ENCODE results near the gene TLCD1.

TLCD1 gene

GRCh38 chr17:28710861-28711722, 14.9 kb downstream of the TLCD1 start:
- peak; percentile 97 to 98 for DNase-seq

DNA sequence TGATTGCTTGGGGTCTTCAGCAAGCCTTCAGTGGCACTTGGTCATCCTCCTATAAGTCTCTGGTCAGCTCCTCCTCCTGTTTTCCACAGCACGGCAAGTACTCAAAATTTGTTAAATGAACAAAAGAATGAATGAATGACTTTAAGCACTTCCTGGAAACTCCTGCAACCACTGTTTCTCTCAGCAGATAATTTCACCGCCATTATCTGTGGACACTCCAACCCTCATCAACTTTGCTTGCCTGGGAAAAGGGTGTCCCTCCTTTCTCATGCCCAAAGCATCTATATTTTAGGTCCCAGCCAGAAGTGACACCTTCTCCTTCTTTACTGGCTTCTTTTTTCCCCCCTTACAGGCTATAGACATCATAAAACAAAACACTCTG, 18.7 kb downstream of the TLCD1 start:
- DNase-seq = no peak

GRCh38 chr17:28706471-28707338, 19.3 kb downstream of the TLCD1 start:
- DNase-seq = no peak

GRCh38 chr17:28705728-28706334, 20.2 kb downstream of the TLCD1 start:
- no peak for DNase-seq

DNA sequence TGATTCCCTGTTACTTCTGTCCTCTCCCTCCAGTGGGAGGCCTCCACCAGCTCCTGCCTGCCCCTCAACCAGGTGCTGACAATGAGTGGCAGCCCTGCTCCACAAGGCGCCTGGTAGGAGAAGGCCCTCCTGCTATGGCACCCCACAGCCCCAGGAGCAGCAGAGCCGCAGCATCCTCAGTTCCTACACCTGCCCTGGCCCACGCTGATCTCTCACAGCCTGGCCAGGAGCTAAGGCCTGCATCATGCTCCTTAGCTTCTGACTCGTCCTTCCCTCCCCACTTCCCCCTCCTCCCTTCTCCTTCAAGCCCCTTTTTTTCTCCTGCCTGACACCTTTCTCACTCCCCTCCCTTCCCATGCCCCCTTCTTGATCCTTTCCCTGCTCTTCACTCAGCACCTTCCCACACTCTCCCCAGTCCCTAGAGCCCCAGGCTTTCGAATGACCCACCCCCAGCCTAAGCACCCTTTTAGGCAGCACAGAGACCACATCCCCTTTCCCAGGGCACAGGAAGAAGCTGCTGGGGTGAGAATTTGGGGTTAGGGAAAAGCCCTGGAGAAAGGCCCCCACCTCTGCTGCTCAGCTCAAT, 20.9 kb downstream of the TLCD1 start:
- DNase-seq = no peak

GRCh38 chr17:28704219-28704858, 21.7 kb downstream of the TLCD1 start:
- DNase-seq = no peak

DNA sequence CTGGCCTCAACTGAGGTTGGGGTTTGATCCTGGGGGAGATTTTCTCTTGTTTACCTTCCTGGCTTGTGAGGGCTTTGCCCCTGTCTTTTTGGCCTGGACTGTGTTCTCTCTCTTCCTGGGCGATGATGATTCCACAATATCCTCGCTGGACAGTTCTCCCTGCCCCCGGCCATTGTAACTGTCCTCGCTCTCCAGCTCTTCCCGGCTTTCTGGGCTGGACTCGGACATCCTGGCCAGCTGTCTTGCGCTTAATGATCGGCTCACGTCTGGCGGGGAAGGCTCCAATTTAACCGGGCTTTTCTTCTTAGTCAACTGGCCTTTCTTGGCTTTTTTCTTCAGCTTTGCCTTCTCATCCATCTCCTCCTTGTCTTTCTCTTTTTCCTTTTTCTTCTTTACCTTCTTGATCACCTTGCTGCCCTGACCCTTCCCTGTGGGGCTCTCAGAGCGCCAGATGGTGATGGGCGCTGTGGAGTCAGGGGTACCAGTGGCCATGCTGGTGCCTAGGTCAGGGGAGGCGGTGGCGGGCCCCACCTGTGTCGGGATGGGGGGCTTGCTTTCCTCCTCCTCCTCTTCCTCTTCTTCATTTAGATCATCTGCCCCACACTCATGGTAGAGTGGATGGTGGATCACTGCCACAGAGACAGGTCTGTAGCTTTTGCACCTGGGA, 22.3 kb downstream of the TLCD1 start:
- DNase-seq = no peak

DNA sequence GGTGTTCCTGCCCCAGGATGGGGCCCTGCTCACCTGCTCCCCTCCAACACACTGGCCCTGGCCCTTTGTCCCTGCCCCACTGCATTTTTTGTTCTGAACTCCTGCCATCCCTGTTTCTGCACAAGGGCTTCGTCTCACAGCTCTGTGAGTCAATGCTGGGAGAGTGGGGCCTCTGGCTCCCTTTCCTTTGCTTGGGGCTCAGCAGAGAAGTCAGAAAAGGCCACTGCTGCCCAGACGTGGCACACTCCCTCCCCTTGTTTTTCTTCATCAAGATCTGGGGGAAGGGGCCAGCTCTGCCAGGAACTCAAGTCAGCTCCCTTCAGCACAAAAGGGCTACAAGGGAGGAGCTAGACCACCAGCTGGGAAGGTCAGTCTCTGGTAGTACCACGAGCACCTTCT, 23.3 kb downstream of the TLCD1 start:
- no peak for DNase-seq

DNA sequence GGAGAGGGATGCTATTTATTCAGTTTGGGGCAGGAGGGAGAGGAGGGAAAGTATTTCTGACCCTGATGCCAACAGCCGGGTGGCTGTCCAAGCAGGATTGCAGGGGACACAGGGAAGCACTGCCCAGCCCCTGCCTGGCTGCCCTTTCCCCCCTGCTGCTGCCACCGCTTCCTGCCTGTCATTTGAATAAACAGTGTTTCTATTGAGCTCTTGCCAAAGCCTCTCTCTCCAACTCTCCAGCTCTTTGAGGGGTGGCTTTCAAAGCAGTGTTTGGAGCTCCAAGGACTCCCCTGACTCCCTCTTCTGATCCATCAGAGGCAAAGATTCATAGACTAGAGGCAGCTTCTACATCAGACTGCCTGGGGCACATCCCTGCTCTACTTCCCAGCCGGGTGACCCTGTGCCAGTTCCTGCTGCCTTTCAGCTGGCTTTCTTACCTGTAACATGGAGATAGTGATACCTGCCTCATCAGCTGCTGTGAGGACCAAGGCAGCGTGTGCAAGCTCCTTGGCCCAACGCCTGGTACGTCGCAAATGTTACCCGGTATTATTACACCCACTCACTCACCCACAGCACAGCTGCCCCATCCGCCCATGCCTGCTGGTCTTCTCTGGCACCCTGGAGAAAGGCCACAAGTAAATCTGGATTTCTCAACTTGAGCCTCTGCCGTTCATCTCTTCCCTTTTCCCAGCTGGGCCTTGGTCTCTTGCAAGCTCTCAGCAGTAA, 23.8 kb downstream of the TLCD1 start:
- DNase-seq = no peak

- no peak for DNase-seq
Observed at GRCh38 chr17:28700830-28701492, 25.1 kb downstream of the TLCD1 start.

DNA sequence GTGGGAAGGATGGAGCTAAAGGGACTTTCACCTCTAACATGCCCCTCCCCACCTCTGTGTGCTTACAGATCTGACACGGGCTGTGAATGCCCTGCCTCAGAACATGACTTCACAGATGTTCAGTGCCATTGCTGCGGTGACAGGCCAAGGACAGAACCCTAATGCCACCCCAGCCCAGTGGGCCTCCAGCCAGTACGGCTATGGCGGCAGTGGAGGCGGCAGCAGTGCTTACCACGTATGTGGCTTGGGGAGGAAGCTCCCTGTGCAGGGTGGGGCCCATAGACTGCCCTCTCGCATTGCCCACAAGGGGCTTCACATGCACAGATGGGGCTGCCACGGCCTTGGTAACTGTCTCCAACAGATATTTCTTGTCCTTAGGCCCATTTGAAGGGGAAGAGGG, 25.8 kb downstream of the TLCD1 start:
- DNase-seq = no peak

DNA sequence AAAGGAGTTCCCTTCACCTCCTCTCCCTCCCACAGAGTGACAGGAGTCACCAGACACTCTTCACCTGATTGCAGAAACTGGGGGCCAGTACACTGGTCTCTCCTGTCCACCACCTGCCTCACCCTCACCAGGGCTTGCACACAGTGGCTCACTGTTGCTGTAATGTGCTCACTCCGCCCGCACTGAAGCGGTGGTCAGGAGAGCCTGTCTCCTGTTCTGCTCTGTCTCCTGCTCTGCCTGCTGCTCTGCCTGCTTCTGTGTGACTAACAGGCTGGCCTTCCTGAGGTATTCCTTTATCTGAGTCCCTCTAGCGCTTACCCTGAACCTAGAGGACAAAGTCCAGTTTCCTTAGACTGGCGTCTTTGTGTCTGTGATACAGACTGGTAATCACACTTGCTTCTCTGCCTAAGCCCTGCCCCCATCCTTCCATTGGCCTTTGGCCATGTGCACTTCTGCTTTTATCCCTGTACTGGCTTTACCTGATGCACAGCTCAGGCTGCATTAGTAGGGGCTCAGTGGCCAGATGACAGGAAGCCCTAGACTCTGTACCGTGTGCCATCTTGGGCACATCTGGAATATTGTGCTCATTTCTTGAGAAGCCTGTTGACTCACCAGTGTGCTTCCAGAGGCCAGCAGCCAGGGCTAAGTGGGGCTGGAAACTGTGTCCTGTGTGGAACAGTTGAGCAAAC, 27.6 kb downstream of the TLCD1 start:
- DNase-seq = no peak

DNA sequence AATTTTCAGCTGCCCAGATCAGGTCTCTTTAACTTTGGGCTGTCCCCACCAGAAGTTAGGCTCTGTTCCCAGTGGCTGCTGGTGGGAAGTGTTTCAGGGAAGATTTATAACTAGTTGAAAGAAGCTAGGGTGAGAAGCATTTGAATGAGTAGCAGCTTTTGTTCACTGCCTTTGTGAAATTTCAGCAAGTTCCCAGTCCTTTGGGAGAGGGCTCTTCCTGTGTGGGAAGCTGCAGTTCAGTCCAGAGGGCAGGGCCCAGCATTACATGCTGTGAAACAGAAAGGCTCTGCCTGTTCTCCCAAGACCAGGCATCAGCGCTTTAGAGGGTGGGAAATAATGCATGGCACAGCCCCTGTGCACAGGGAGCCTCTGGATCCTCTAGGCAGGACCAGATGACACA, 32.2 kb downstream of the TLCD1 start:
- DNase-seq = no peak

DNA sequence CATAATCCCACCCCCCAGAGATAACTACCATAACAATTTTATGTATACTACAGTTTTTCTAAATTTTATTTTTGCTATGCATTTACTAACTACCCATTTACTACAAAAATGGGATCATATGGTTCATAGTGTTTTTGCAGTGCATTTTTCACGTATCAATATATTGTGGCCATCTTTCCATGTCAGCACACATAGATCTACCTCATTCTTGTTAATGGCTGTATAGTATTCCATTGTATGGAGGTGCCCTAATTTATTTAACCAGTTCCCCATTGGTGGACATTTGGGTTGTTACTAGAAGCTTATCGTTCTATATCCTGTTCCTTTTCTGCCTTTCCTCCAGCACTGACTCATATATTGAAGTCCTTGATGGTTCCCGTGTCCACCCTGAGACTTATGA, 37.0 kb downstream of the TLCD1 start:
- no peak for DNase-seq

DNA sequence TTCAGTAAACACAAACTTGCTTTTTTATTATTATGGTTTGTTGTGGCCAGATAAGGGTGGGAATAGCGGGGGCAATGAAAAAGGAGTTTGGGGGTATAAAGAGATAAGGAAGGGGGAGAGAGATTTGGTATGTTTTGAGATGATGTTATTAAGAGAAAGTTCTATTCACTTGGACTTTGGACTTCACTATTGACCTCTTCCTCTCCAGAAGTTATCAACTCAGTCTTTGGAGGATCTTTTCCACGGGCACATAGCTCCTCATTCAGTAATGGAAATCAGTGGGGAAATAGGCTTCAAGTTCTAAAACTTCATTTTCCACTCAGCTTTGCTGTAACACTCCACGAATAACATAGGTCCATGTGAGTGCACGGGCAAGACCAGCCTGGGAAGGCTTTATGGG, 37.6 kb downstream of the TLCD1 start:
- DNase-seq = no peak

DNA sequence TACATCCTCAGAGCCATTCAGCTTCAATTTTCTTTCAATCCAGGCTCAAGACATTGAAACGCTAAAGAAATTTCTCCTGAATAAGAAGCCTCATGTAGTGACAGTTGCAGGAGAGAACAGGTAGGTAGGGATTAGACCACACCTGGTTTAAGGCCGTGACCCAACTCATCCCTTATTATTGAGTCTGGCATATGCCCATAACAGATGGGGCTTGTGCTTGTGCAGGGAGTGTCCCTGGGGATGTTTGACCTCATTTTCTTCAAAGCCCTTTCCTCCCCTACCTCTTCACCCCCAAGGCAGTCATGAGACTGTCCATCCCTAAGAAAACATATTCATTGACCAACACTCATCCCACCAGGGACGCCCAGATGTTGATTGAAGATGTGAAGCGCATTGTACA, 39.7 kb downstream of the TLCD1 start:
- DNase-seq = peak; percentile 77 to 90

DNA sequence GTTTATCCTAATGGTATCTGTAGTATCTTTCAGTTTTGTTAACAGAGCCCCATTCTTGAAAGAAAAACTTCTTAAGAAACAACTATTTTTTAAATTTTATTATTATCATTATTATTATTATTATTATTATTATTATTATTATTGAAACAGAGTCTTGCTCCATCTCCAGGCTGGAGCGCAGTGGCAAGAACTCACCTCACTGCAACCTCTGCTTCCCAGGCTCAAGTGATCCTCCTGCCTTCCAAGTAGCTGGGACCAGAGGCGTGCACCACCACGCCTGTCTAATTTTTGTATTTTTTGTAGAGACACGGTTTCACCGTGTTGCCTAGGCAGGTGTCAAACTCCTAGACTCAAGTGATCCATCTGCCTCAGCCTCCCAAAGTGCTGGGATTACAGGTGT, 40.7 kb downstream of the TLCD1 start:
- no peak for DNase-seq

DNA sequence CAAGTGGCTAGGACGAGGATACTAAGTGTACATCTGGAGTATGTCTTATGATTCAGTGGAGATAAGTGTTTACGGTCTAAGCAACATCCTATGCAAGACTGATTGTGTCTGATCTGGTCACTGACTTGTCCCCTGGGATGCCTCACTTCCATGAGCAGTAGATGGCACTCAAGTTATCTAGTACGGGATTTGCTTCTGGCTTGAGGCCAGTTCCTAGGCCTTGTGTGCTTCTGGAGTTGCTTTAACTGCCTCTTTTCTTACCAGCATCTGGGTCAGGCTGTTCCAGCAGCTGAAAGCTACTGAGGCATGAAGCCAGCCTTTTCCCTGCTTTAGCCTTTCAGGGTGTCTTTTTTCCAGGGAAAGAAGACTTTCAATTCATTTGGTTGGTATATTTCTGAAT, 41.1 kb downstream of the TLCD1 start:
- peak; percentile 99 to 100 for DNase-seq

GRCh38 chr17:28682655-28683054, 43.4 kb downstream of the TLCD1 start:
- no peak for DNase-seq

GRCh38 chr17:28675980-28676379, 50.1 kb downstream of the TLCD1 start:
- peak in 1 of 2 experiments; percentile 38 for DNase-seq
